ENCODE results near the gene SCYL2.

SCYL2 gene

DNA sequence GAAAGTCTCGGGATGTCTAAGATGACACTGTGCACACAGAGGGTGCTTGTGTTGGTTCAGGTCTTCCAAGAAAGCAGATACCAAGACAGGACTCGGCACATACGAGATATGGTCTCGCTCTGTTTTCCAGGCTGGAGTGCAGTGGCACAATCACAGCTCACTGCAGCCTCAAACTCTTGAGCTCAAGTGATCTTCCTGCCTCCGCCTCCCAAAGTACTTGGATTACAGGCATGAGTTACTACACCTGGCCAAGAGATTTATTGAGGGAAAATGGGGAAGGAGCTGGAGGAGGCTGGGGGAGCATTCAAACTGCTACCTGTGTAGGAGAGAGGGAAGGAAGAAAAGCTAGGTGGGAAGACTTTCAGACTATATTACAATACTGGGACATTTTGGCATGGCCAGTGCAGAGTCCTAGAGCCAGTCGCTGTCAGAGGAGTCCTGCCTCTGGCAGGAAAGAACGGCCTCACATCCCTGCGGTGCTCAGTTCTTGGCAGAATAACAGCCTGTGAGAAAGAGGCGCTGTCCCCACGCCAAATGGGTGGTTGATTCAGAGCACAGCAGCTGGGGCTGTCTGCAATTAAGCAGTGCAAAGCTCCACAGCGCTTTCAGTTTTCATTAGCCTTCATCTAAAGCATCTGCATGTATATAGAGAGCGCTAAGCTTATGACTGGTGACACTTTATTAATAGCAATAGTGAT is 108.2 kb downstream of the SCYL2 start:
- TF ChIP-seq, protein P1, sequence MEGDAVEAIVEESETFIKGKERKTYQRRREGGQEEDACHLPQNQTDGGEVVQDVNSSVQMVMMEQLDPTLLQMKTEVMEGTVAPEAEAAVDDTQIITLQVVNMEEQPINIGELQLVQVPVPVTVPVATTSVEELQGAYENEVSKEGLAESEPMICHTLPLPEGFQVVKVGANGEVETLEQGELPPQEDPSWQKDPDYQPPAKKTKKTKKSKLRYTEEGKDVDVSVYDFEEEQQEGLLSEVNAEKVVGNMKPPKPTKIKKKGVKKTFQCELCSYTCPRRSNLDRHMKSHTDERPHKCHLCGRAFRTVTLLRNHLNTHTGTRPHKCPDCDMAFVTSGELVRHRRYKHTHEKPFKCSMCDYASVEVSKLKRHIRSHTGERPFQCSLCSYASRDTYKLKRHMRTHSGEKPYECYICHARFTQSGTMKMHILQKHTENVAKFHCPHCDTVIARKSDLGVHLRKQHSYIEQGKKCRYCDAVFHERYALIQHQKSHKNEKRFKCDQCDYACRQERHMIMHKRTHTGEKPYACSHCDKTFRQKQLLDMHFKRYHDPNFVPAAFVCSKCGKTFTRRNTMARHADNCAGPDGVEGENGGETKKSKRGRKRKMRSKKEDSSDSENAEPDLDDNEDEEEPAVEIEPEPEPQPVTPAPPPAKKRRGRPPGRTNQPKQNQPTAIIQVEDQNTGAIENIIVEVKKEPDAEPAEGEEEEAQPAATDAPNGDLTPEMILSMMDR (IDR thresholded peaks at IDR 0.05; ENCODE audit: insufficient read depth, low read length, poor library complexity, severe bottlenecking) = no peak
- no peak overlapping the region for H3K4me3 ChIP-seq (replicated peaks; ENCODE audit: low read depth, low read length)
- H3K36me3 ChIP-seq (ENCODE audit: control insufficient read depth, insufficient read depth, low read length) = no peaks in the 10 kb centered on the region
- no peak for DNase-seq (ENCODE audit: extremely low read depth, insufficient read length)
- H3K27me3 ChIP-seq (replicated peaks; ENCODE audit: control insufficient read depth, insufficient read depth, low read length) = no peaks in the 10 kb centered on the region

DNA sequence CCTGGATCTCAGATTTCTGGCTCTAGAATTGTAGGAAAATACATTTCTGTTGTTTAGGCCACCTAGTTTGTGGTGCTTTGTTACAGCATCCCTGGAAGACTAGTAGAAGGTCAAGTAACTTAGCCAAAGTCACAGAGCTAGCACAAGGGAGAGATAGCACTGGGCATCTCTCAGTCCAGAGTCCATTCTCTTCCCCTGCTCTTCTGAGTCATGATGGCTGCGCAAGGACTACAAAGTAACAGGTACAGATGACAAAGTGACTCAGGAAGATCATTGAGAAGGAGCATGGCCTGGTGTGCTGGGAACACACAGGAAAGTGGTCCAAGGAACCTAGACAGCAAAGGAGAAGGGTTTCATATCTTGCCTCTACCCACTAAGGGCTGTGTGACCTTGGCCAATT is 109.2 kb downstream of the SCYL2 start:
- TF ChIP-seq, protein P1 (IDR thresholded peaks at IDR 0.05; ENCODE audit: insufficient read depth, low read length, poor library complexity, severe bottlenecking) = no peak
- DNase-seq (ENCODE audit: extremely low read depth, insufficient read length) = no peak
- Histone ChIP-seq H3K36me3 (ENCODE audit: control insufficient read depth, insufficient read depth, low read length) (no peaks in the 10 kb centered on the region), H3K4me3 (replicated peaks; ENCODE audit: low read depth, low read length) (no peak overlapping the region), H3K27me3 (replicated peaks; ENCODE audit: control insufficient read depth, insufficient read depth, low read length) (no peaks in the 10 kb centered on the region)

DNA sequence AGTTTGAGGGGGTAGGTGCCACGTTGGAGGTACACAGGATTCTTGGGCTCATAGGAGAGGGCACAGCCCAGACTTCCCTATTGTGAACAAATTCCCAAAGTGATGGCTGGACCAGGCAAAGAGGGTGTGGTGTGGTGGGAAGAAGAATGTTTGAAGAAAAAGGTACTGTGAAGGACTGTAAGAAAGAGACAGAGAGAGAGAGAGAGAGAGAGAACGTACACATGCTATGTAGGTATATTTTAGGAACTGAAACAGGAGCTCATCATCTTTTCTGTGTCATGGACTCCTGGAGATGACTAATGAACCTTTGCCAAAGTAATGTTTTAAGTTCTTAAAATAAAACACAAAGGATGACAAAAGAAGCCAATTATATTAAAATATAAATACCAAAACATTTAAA is 114.4 kb downstream of the SCYL2 start:
- no peak overlapping the region for H3K4me3 ChIP-seq (replicated peaks; ENCODE audit: low read depth, low read length)
- no peak for DNase-seq (ENCODE audit: extremely low read depth, insufficient read length)
- H3K36me3 ChIP-seq (ENCODE audit: control insufficient read depth, insufficient read depth, low read length) = no peaks in the 10 kb centered on the region
- H3K27me3 ChIP-seq (replicated peaks; ENCODE audit: control insufficient read depth, insufficient read depth, low read length) = no peaks in the 10 kb centered on the region; the same call in 1 of the 2 replicates
- TF ChIP-seq, protein P1 (IDR thresholded peaks at IDR 0.05; ENCODE audit: insufficient read depth, low read length, poor library complexity, severe bottlenecking) = no peak

DNA sequence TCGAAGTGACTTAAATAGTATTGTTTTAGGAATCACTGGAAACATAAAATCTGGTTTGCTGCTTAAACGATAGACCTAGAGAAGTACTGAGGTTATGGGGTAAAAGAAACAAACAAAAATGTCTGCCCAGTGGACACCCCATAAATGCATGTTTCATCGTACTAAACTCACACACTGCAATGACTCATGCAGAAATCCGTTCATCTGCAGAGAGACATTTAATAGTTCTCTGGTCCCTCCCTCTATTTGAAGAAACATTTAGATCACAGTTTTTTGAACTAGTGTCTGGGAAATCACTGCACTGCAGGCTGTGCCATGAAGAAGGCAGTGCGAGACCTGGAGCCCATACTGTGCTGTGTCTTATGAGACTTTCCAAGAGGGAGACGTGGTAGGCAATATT is 115.4 kb downstream of the SCYL2 start:
- TF ChIP-seq, protein P1 (IDR thresholded peaks at IDR 0.05; ENCODE audit: insufficient read depth, low read length, poor library complexity, severe bottlenecking) = no peak
- Histone ChIP-seq H3K4me3 (replicated peaks; ENCODE audit: low read depth, low read length) (no peak overlapping the region), H3K27me3 (replicated peaks; ENCODE audit: control insufficient read depth, insufficient read depth, low read length) (no peaks in the 10 kb centered on the region; the same call in 1 of the 2 replicates)

DNA sequence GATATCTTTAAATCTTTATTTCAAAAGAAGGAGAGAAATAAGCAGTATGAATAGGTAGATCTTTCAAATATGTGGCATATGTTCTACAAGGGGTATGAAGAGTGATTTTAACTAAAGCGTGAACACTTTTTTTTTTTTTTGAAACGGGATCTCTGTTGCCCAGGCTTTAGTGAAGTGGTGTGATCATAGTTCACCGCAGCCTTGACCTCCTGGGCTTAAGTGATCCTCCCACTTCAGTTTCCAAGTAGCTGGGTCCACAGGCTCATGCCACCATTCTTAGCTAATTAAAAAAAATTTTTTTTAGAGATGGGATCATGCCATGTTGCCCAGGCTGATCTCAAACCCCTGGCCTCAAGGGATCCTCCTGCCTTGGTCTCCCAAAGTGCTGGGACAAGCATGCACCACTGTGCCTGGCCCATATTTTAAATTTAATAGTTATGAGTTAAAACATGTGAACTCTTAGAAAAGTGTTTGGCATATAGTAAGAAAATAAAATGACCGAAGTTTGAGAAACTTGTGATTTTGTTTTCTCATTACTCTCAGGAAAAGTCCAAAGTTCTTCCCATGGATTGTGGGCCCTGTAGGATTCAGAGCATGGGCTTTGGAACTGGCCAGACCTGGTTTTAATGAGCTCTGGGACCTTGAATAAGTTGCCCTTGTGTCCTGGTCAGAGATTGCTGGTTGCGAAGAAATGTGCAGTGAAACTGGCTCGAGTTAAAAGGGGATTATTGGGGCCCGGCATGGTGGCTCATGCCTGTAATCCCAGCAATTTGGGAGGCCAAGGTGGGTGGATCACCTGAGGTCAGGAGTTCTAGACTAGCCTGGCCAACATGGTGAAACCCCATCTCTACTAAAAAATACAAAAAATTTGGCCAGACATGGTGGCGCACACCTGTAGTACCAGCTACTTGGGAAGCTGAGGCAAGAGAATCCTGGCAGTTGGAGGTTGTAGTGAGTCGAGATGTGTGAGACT is 116.9 kb downstream of the SCYL2 start:
- TF ChIP-seq, protein P1 (IDR thresholded peaks at IDR 0.05; ENCODE audit: insufficient read depth, low read length, poor library complexity, severe bottlenecking) = no peak
- no peaks in the 10 kb centered on the region for H3K36me3 ChIP-seq (ENCODE audit: control insufficient read depth, insufficient read depth, low read length)
- DNase-seq (ENCODE audit: extremely low read depth, insufficient read length) = no peak
- H3K27me3 ChIP-seq (replicated peaks; ENCODE audit: control insufficient read depth, insufficient read depth, low read length) = no peaks in the 10 kb centered on the region; the same call in 1 of the 2 replicates
- H3K4me3 ChIP-seq (replicated peaks; ENCODE audit: low read depth, low read length) = no peak overlapping the region

More for the DNA sequence above, 115.4 kb downstream of the SCYL2 start:
- H3K36me3 ChIP-seq (ENCODE audit: control insufficient read depth, insufficient read depth, low read length) = no peaks in the 10 kb centered on the region
- no peak for DNase-seq (ENCODE audit: extremely low read depth, insufficient read length)
